ENCODE measurements around the gene CROCC.

DNA sequence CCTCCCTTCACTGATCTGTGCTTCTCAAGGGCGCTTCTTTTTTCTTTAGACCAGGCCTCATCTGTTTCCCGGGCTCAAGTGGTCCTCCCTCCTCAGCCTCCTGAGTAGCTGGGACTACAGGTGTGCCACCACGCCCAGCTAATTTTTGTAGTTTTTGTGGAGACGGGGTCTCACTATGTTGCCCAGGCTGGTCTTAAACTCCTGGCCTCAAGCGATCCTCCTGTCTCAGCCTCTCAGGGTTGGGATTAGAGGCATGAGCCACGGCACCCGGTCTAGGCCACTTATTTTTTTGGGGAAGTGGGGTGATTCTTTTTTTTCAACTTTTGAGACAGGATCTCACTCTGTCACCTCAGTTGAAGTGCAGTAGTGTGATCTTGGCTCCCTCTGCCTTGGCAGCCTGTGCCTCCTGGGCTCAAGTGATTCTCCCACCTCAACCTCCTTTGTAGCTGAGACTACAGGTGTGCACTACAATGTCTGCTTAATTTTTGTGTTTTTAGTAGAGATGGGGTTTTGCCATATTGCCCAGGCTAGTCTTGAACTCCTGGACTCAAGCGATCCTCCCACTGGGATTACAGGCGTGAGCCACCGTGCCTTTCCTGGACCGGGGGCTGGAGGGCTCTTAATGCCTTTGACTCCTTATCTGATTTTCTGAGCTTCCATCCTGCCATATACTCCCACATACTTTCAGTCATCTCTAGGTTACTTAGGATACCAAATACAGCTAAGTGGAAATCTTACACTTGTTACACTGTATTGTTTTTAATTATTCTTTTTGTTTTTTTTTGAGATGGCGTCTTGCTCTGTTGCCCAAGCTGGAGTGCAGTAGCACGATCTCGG is 39.8 kb downstream of the CROCC start:
- TF ChIP-seq, protein P1, sequence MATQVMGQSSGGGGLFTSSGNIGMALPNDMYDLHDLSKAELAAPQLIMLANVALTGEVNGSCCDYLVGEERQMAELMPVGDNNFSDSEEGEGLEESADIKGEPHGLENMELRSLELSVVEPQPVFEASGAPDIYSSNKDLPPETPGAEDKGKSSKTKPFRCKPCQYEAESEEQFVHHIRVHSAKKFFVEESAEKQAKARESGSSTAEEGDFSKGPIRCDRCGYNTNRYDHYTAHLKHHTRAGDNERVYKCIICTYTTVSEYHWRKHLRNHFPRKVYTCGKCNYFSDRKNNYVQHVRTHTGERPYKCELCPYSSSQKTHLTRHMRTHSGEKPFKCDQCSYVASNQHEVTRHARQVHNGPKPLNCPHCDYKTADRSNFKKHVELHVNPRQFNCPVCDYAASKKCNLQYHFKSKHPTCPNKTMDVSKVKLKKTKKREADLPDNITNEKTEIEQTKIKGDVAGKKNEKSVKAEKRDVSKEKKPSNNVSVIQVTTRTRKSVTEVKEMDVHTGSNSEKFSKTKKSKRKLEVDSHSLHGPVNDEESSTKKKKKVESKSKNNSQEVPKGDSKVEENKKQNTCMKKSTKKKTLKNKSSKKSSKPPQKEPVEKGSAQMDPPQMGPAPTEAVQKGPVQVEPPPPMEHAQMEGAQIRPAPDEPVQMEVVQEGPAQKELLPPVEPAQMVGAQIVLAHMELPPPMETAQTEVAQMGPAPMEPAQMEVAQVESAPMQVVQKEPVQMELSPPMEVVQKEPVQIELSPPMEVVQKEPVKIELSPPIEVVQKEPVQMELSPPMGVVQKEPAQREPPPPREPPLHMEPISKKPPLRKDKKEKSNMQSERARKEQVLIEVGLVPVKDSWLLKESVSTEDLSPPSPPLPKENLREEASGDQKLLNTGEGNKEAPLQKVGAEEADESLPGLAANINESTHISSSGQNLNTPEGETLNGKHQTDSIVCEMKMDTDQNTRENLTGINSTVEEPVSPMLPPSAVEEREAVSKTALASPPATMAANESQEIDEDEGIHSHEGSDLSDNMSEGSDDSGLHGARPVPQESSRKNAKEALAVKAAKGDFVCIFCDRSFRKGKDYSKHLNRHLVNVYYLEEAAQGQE (IDR thresholded peaks at IDR 0.05; ENCODE audit: unreplicated experiment): no peak
- TF ChIP-seq, protein P2, sequence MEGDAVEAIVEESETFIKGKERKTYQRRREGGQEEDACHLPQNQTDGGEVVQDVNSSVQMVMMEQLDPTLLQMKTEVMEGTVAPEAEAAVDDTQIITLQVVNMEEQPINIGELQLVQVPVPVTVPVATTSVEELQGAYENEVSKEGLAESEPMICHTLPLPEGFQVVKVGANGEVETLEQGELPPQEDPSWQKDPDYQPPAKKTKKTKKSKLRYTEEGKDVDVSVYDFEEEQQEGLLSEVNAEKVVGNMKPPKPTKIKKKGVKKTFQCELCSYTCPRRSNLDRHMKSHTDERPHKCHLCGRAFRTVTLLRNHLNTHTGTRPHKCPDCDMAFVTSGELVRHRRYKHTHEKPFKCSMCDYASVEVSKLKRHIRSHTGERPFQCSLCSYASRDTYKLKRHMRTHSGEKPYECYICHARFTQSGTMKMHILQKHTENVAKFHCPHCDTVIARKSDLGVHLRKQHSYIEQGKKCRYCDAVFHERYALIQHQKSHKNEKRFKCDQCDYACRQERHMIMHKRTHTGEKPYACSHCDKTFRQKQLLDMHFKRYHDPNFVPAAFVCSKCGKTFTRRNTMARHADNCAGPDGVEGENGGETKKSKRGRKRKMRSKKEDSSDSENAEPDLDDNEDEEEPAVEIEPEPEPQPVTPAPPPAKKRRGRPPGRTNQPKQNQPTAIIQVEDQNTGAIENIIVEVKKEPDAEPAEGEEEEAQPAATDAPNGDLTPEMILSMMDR (conservative IDR thresholded peaks at IDR 0.05; ENCODE audit: low read depth in 2 of 2): no peak
- TF ChIP-seq, protein P3, sequence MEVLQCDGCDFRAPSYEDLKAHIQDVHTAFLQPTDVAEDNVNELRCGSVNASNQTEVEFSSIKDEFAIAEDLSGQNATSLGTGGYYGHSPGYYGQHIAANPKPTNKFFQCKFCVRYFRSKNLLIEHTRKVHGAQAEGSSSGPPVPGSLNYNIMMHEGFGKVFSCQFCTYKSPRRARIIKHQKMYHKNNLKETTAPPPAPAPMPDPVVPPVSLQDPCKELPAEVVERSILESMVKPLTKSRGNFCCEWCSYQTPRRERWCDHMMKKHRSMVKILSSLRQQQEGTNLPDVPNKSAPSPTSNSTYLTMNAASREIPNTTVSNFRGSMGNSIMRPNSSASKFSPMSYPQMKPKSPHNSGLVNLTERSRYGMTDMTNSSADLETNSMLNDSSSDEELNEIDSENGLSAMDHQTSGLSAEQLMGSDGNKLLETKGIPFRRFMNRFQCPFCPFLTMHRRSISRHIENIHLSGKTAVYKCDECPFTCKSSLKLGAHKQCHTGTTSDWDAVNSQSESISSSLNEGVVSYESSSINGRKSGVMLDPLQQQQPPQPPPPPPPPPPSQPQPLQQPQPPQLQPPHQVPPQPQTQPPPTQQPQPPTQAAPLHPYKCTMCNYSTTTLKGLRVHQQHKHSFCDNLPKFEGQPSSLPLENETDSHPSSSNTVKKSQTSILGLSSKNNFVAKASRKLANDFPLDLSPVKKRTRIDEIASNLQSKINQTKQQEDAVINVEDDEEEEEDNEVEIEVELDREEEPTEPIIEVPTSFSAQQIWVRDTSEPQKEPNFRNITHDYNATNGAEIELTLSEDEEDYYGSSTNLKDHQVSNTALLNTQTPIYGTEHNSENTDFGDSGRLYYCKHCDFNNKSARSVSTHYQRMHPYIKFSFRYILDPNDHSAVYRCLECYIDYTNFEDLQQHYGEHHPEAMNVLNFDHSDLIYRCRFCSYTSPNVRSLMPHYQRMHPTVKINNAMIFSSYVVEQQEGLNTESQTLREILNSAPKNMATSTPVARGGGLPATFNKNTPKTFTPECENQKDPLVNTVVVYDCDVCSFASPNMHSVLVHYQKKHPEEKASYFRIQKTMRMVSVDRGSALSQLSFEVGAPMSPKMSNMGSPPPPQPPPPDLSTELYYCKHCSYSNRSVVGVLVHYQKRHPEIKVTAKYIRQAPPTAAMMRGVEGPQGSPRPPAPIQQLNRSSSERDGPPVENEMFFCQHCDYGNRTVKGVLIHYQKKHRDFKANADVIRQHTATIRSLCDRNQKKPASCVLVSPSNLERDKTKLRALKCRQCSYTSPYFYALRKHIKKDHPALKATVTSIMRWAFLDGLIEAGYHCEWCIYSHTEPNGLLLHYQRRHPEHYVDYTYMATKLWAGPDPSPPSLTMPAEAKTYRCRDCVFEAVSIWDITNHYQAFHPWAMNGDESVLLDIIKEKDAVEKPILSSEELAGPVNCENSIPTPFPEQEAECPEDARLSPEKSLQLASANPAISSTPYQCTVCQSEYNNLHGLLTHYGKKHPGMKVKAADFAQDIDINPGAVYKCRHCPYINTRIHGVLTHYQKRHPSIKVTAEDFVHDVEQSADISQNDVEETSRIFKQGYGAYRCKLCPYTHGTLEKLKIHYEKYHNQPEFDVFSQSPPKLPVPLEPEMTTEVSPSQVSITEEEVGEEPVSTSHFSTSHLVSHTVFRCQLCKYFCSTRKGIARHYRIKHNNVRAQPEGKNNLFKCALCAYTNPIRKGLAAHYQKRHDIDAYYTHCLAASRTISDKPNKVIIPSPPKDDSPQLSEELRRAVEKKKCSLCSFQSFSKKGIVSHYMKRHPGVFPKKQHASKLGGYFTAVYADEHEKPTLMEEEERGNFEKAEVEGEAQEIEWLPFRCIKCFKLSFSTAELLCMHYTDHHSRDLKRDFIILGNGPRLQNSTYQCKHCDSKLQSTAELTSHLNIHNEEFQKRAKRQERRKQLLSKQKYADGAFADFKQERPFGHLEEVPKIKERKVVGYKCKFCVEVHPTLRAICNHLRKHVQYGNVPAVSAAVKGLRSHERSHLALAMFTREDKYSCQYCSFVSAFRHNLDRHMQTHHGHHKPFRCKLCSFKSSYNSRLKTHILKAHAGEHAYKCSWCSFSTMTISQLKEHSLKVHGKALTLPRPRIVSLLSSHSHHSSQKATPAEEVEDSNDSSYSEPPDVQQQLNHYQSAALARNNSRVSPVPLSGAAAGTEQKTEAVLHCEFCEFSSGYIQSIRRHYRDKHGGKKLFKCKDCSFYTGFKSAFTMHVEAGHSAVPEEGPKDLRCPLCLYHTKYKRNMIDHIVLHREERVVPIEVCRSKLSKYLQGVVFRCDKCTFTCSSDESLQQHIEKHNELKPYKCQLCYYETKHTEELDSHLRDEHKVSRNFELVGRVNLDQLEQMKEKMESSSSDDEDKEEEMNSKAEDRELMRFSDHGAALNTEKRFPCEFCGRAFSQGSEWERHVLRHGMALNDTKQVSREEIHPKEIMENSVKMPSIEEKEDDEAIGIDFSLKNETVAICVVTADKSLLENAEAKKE (CRISPR knock-in tag; IDR thresholded peaks at IDR 0.05): no peak
- TF ChIP-seq EZH2 (IDR thresholded peaks at IDR 0.05; ENCODE audit: low read depth, unreplicated experiment) (no peak), JUNB (IDR thresholded peaks at IDR 0.05; ENCODE audit: unreplicated experiment) (no peak), STAT1 (IDR thresholded peaks at IDR 0.05; ENCODE audit: unreplicated experiment) (no peak), POLR2AphosphoS5 (IDR thresholded peaks at IDR 0.05; ENCODE audit: low read depth) (no peak), EZH2phosphoT487 (IDR thresholded peaks at IDR 0.05; ENCODE audit: unreplicated experiment) (no peak), ZNF114 (CRISPR knock-in tag; IDR thresholded peaks at IDR 0.05) (no peak), CREB1 (CRISPR knock-in tag; IDR thresholded peaks at IDR 0.05; ENCODE audit: low read depth) (no peak)
- TF ChIP-seq, protein P4, sequence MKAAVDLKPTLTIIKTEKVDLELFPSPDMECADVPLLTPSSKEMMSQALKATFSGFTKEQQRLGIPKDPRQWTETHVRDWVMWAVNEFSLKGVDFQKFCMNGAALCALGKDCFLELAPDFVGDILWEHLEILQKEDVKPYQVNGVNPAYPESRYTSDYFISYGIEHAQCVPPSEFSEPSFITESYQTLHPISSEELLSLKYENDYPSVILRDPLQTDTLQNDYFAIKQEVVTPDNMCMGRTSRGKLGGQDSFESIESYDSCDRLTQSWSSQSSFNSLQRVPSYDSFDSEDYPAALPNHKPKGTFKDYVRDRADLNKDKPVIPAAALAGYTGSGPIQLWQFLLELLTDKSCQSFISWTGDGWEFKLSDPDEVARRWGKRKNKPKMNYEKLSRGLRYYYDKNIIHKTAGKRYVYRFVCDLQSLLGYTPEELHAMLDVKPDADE (IDR thresholded peaks at IDR 0.05): no peak
